Measurements from ENCODE around the gene MIPOL1. TPM values are rescaled to one million over a fixed set of nuclear protein-coding genes. Genes with fewer than 3 reads are reported as not detected.

The MIPOL1 gene
- total RNA-seq, 2 experiments from 2014 or later, result not detected

DNA sequence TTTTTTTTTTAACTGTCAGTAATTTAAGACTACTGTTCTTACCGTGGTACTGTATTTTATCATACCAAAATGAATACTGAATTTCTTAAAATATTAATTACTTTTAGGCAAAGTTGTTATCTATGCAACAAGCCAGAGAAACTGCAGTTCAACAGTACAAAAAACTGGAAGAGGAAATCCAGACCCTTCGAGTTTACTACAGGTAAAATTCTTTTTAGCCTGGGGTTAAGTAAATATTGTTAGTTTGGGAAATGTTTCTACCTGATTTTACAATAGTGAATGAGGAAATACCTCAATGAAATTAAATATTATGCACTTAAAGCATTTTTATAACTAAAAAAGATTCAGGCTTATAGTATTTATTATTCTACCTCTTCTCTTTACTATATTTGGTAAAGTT, 225.0 kb downstream of the MIPOL1 start:
- ChIA-PET POLR2A (no interaction called here), CTCF (ENCODE audit: unreplicated experiment) (no interaction called here)

DNA sequence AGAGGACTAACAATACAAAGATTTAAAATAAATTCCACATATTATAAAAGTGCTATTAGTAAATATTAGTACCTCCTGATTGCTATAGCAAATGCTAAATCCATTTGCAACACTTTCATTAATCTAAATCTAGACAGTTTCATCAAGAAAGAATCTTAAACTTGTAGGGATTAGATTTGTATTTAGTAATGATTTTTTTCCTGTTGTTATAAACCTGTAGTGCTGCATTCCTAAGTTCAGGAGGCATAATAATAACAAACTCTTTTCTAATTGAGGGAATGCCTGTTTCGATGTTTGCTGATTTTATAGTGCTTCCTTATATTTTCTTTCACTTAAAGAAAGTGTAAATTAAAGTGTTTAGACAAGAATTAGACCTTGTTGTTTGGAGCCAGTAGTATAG, 231.2 kb downstream of the MIPOL1 start:
- Histone ChIP-seq H2AFZ (ENCODE audit: low read length) (no peak overlapping the region), H3K4me1 (ENCODE audit: insufficient read depth, low read length, poor library complexity, severe bottlenecking) (no peaks in the 10 kb centered on the region), H3K4me2 (ENCODE audit: low read length) (no peak overlapping the region), H4K20me1 (ENCODE audit: insufficient read depth, low read length) (no peaks in the 10 kb centered on the region), H3K4me3 (ENCODE audit: low read depth, low read length, poor library complexity, severe bottlenecking) (no peak overlapping the region), H3K36me3 (ENCODE audit: insufficient read depth, low read length) (no peaks in the 10 kb centered on the region), H3K9me2 (ENCODE audit: insufficient read depth, low read length) (no peaks in the 10 kb centered on the region), H3K27ac (ENCODE audit: low read depth, low read length, poor library complexity, severe bottlenecking) (no peak overlapping the region), H3K9me3 (ENCODE audit: low read length) (no peaks in the 10 kb centered on the region), H3K79me2 (ENCODE audit: insufficient read depth, low read depth, low read length) (no peaks in the 10 kb centered on the region)
- no peak for DNase-seq (ENCODE audit: low spot score)
- intact Hi-C loops (cut with micrococcal nuclease; ENCODE audit: unreplicated experiment), result no loop called here
- POLR2A ChIA-PET, result interaction anchor here (0.6 kb wide), 1 partner anchor 931 kb away, joined by 3 read pairs; no protein-coding TSS in a partner anchor
- no TSS peak for BruUV-seq (replicated peaks)
- CTCF ChIA-PET (ENCODE audit: unreplicated experiment), result no interaction called here
- TF ChIP-seq EZH2phosphoT487 (IDR thresholded peaks at IDR 0.05; ENCODE audit: borderline replicate concordance, low read depth, low read length), result no peak
- TF ChIP-seq, protein P1, sequence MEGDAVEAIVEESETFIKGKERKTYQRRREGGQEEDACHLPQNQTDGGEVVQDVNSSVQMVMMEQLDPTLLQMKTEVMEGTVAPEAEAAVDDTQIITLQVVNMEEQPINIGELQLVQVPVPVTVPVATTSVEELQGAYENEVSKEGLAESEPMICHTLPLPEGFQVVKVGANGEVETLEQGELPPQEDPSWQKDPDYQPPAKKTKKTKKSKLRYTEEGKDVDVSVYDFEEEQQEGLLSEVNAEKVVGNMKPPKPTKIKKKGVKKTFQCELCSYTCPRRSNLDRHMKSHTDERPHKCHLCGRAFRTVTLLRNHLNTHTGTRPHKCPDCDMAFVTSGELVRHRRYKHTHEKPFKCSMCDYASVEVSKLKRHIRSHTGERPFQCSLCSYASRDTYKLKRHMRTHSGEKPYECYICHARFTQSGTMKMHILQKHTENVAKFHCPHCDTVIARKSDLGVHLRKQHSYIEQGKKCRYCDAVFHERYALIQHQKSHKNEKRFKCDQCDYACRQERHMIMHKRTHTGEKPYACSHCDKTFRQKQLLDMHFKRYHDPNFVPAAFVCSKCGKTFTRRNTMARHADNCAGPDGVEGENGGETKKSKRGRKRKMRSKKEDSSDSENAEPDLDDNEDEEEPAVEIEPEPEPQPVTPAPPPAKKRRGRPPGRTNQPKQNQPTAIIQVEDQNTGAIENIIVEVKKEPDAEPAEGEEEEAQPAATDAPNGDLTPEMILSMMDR (conservative IDR thresholded peaks at IDR 0.05; ENCODE audit: low read length), result no peak

More for the DNA sequence above, 225.0 kb downstream of the MIPOL1 start:
- Histone ChIP-seq H3K36me3 (ENCODE audit: insufficient read depth, low read length) (no peaks in the 10 kb centered on the region), H4K20me1 (ENCODE audit: insufficient read depth, low read length) (no peaks in the 10 kb centered on the region), H3K9me3 (ENCODE audit: low read length) (no peaks in the 10 kb centered on the region), H3K4me3 (ENCODE audit: low read depth, low read length, poor library complexity, severe bottlenecking) (no peak overlapping the region), H3K79me2 (ENCODE audit: insufficient read depth, low read depth, low read length) (no peaks in the 10 kb centered on the region), H3K9me2 (ENCODE audit: insufficient read depth, low read length) (no peaks in the 10 kb centered on the region), H3K4me1 (ENCODE audit: insufficient read depth, low read length, poor library complexity, severe bottlenecking) (no peaks in the 10 kb centered on the region), H3K4me2 (ENCODE audit: low read length) (no peak overlapping the region), H3K27ac (ENCODE audit: low read depth, low read length, poor library complexity, severe bottlenecking) (no peak overlapping the region), H2AFZ (ENCODE audit: low read length) (no peak overlapping the region)
- DNase-seq (ENCODE audit: low spot score), result no peak
- BruUV-seq (replicated peaks), result no TSS peak
- intact Hi-C loops (cut with micrococcal nuclease; ENCODE audit: unreplicated experiment), result no loop called here
- TF ChIP-seq, protein P1 (conservative IDR thresholded peaks at IDR 0.05; ENCODE audit: low read length), result no peak
- no peak for TF ChIP-seq EZH2phosphoT487 (IDR thresholded peaks at IDR 0.05; ENCODE audit: borderline replicate concordance, low read depth, low read length)

DNA sequence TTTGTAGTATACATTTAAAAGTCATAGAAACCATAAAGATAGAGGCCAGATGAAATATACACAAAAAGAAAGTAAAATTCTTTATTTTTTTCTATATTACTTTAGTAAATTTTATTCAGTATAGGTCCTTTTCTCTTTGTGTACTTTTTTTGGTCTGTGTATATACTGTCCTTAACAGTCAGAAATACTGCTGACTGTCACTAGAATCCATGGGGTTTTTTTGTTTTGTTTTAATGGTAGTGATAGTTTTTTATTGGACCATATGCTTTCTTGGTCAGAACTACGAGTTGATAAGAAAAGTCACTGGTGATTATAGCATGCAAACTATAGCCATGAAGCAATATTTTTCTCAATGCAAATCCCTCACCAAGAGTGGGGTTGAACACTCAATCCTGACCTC, 231.9 kb downstream of the MIPOL1 start:
- Histone ChIP-seq H3K9me2 (ENCODE audit: insufficient read depth, low read length) (no peaks in the 10 kb centered on the region), H3K36me3 (ENCODE audit: insufficient read depth, low read length) (no peaks in the 10 kb centered on the region), H3K4me3 (ENCODE audit: low read depth, low read length, poor library complexity, severe bottlenecking) (no peak overlapping the region), H3K27ac (ENCODE audit: low read depth, low read length, poor library complexity, severe bottlenecking) (no peak overlapping the region), H3K4me1 (ENCODE audit: insufficient read depth, low read length, poor library complexity, severe bottlenecking) (no peaks in the 10 kb centered on the region), H2AFZ (ENCODE audit: low read length) (no peak overlapping the region), H3K9me3 (ENCODE audit: low read length) (no peaks in the 10 kb centered on the region), H3K79me2 (ENCODE audit: insufficient read depth, low read depth, low read length) (no peaks in the 10 kb centered on the region), H3K4me2 (ENCODE audit: low read length) (no peak overlapping the region), H4K20me1 (ENCODE audit: insufficient read depth, low read length) (no peaks in the 10 kb centered on the region)
- CTCF ChIA-PET (ENCODE audit: unreplicated experiment), result no interaction called here
- intact Hi-C loops (cut with micrococcal nuclease; ENCODE audit: unreplicated experiment), result no loop called here
- TF ChIP-seq, protein P1 (conservative IDR thresholded peaks at IDR 0.05; ENCODE audit: low read length), result no peak
- TF ChIP-seq EZH2phosphoT487 (IDR thresholded peaks at IDR 0.05; ENCODE audit: borderline replicate concordance, low read depth, low read length), result no peak
- POLR2A ChIA-PET, result interaction anchor here (0.7 kb wide), 1 partner anchor 9 kb away, joined by 5 read pairs; no protein-coding TSS in a partner anchor
- DNase-seq (ENCODE audit: low spot score), result no peak
- BruUV-seq (replicated peaks), result no TSS peak
